HepG2 (cell line): ENCODE measurements around the gene SPINDOC. TPM values are rescaled to one million over a fixed set of nuclear protein-coding genes. Genes with fewer than 3 reads are reported as not detected.

Experiments used
- ATF7 ChIP-seq, 2 experiments: fragments of 450-650 bp in 1 of 2; sonication (generic) in 1 of 2; formaldehyde crosslinking in 1 of 2; IDR thresholded peaks; 2 replicates each; pipeline versions ENCODE4 v1.4.0 to v1.6.1; 2016 to 2020; ENCODE audit warnings: antibody characterized with exemption in 1 of 2, mild to moderate bottlenecking in 1 of 2, missing genetic modification reagents in 1 of 2
- CC2D1A ChIP-seq: sonication (generic); formaldehyde crosslinking; IDR thresholded peaks from 2 replicates; pipeline ENCODE4 v1.8.1; 2023; ENCODE audit warnings: mild to moderate bottlenecking, missing genetic modification reagents
- DNMT1 ChIP-seq: sonication (generic); formaldehyde crosslinking; IDR thresholded peaks from 2 replicates; pipeline ENCODE4 v1.5.1; 2020; ENCODE audit warnings: mild to moderate bottlenecking, missing genetic modification reagents
- ELF4 ChIP-seq: sonication (generic); formaldehyde crosslinking; IDR thresholded peaks from 2 replicates; pipeline ENCODE4 v1.5.0; 2020; ENCODE audit warnings: missing genetic modification reagents, mild to moderate bottlenecking, moderate library complexity, borderline replicate concordance
- GZF1 ChIP-seq: sonication (generic); formaldehyde crosslinking; IDR thresholded peaks from 2 replicates; pipeline ENCODE4 v1.5.1; 2020; ENCODE audit warnings: mild to moderate bottlenecking, missing genetic modification reagents
- KAT2B ChIP-seq: fragments of 150-350 bp; IDR thresholded peaks from 2 replicates; pipeline ENCODE4 v1.6.1; 2014; ENCODE audit warnings: low read depth, low read length, borderline replicate concordance
- STAG1 ChIP-seq: sonication (generic); formaldehyde crosslinking; IDR thresholded peaks from 2 replicates; pipeline ENCODE4 v1.4.0; 2020; ENCODE audit warnings: missing genetic modification reagents
- ZNF124 ChIP-seq: sonication (generic); formaldehyde crosslinking; IDR thresholded peaks from 2 replicates; pipeline ENCODE4 v1.4.0; 2020; ENCODE audit warnings: missing genetic modification reagents
- ZNF280B ChIP-seq: sonication (generic); formaldehyde crosslinking; IDR thresholded peaks from 2 replicates; pipeline ENCODE4 v1.5.0; 2020; ENCODE audit warnings: missing genetic modification reagents, mild to moderate bottlenecking, borderline replicate concordance
- ZNF510 ChIP-seq: sonication (generic); formaldehyde crosslinking; IDR thresholded peaks from 2 replicates; pipeline ENCODE4 v1.4.0; 2020; ENCODE audit warnings: low read depth, mild to moderate bottlenecking, missing genetic modification reagents
- ZNF766 ChIP-seq: sonication (generic); formaldehyde crosslinking; IDR thresholded peaks from 2 replicates; pipeline ENCODE4 v1.5.0; 2020; ENCODE audit warnings: missing genetic modification reagents, borderline replicate concordance
- ZSCAN22 ChIP-seq: sonication (generic); formaldehyde crosslinking; IDR thresholded peaks from 2 replicates; pipeline ENCODE4 v1.4.0; 2020; ENCODE audit warnings: mild to moderate bottlenecking, missing genetic modification reagents
- ZSCAN9 ChIP-seq: IDR thresholded peaks from 2 replicates; pipeline ENCODE4 v1.6.1; 2016; ENCODE audit warnings: borderline replicate concordance
- polyA plus RNA-seq, 8 experiments: library from polyadenylated mRNA; depleted of rRNA in 3 of 8; stranded (reverse) in 7 of 8; unstranded in 1 of 8; fragments of >200 nt; fragmentation: Illumina TruSeq in 4 of 8; extraction: Trizol in 4 of 8; gene quantifications; 2 replicates each; pipeline versions ENCODE4 v1.2.1 to v1.2.3, GENCODE V29; 2011 to 2016; ENCODE audit warnings: low read depth in 4 of 8, missing spikeins in 1 of 8, mixed read lengths in 1 of 8; ENCODE audit not compliant: insufficient read depth in 1 of 8
- total RNA-seq, 5 experiments: library from RNA; depleted of rRNA; stranded (reverse); fragments of >200 nt; fragmentation: Illumina TruSeq; extraction: Trizol; gene quantifications; 2 replicates each; pipeline ENCODE4 v1.2.3, GENCODE V29; 2016; ENCODE audit warnings: low read depth in 1 of 5

Gene SPINDOC
- total and polyA plus RNA-seq, 2 of the 13 experiments (the other 11 are each of a cell fraction or from before 2014, with no cell fraction given): 21.4 to 29.9 TPM

- TF ChIP-seq ZNF766 (CRISPR knock-in tag) (no peak), GZF1 (CRISPR knock-in tag) (no peak), ZNF510 (CRISPR knock-in tag) (no peak), ZSCAN9 (CRISPR knock-in tag) (no peak), ZNF124 (CRISPR knock-in tag) (no peak), DNMT1 (CRISPR knock-in tag) (no peak), STAG1 (CRISPR knock-in tag) (peak; percentile 18), ZSCAN22 (CRISPR knock-in tag) (no peak), KAT2B (no peak), CC2D1A (CRISPR knock-in tag) (no peak), ELF4 (peak; percentile 82; the same call in 1 of the 2 replicates), ATF7 (IDR thresholded peaks at IDR 0.05) (no peak), ATF7 (CRISPR knock-in tag; IDR thresholded peaks at IDR 0.05) (no peak), ZNF280B (no peak)
These were observed 25.0 kb downstream of the SPINDOC start (continued) for GRCh38 chr11:63838150-63838677.
